ENCODE results near the gene RNF123. TPM values are rescaled to one million over a fixed set of nuclear protein-coding genes. Genes with fewer than 3 reads are reported as not detected.
A peak's percentile ranks its signal among the peaks of the same experiment; 100 is the strongest.

The RNF123 gene
- 43.0 and 45.1 TPM in 2 replicates for total RNA-seq

DNA sequence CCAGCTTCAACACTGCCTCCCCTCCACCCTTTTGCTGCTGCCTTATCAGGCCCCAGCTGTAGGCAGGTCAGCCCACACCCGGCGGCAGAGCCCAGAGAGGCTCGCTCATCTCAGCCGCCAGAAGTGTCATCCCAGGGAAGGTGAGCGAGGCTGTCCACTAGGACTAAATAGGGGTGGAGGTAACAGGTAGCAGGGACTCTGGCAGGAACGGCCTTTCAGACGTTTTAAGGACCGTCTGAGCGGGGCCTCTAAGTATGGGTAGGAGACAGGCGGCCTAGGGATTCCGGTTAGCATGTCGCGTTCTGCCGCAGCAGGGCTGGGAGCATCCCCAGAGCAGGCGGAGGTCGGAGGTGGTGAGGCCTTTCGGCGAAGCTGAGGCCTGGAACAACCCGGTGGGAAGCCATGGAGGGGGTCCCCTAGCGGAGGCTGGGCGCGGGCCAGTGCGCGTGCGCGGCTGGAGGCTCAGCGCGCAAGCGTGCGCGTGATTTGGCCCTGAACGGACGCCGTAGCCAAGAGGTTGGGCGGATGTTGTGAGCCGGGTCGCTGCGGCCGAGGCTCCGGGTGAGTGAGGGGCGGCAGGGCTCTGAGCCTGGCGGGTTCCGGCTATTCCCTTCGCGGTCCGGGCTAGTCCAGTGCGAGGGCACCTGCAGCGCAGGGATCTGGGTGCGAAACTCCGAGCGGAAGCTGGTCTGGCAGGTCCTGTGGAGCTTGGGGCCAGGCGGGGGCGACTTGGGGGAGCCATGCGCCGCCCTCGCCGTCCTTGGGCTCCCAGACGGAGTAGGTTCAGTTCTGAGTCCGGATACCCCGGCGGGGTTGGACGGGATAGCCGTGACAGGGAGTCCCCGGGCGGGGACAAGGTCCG is at the start of gene RNF123, which contains the start of gene MST1:
Gene RNF123 (plus strand): TSS at position 512 of the 862 bp plus-strand sequence. CDS start 1,609 bp downstream, outside the sequence.
Gene MST1 (minus strand): TSS at position 429 of the 862 bp plus-strand sequence. CDS start 783 bp downstream, outside the sequence.
- Mint-ChIP-seq H3K4me1 (ENCODE audit: low read depth) (peaks cover 18% of the 10 kb centered on the region), H3K4me3 (ENCODE audit: low read depth) (peak within 1 kb of the TSS; percentile 96), H3K27ac (peak within 1 kb of the TSS; percentile 94), H3K9me3 (no peaks in the 10 kb centered on the region), H3K27me3 (ENCODE audit: low read depth) (no peaks in the 10 kb centered on the region), H3K36me3 (ENCODE audit: low read depth) (peaks cover 7% of the 10 kb centered on the region)
- intact Hi-C loops (cut with micrococcal nuclease) = loop anchor here (1.0 kb wide), 1 partner anchor 15 kb away; the partner anchor contains the start of gene APEH
- DNase-seq (ENCODE audit: low spot score) = peak; percentile 90

DNA sequence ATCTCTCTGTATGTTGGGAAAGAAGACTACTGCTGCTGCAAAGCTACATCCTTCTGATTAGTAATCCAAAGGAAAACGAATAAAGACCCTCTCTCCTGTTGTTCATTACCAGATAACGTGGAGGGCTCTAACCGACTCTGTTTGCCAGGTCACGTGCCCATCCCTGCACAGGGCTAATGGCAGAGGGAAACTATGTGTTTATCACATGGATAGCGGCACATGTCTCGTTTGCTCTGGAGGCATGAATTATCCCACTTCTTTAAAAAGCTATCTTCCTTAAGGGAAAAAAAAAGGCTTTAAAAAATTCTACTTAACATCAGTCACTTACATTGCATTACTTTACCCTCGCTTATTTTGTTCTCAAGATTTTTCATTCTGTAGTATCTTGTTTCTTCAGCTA is 48.1 kb upstream of the RNF123 start:
- H3K9me3 Mint-ChIP-seq = no peaks in the 10 kb centered on the region
- no peak overlapping the region for H3K27ac Mint-ChIP-seq
- H3K4me3 Mint-ChIP-seq (ENCODE audit: low read depth) = no peak overlapping the region
- intact Hi-C loops (cut with micrococcal nuclease) = no loop called here
- DNase-seq (ENCODE audit: low spot score) = no peak
- H3K27me3 Mint-ChIP-seq (ENCODE audit: low read depth) = no peaks in the 10 kb centered on the region
- H3K36me3 Mint-ChIP-seq (ENCODE audit: low read depth) = no peaks in the 10 kb centered on the region
- no peaks in the 10 kb centered on the region for H3K4me1 Mint-ChIP-seq (ENCODE audit: low read depth)

DNA sequence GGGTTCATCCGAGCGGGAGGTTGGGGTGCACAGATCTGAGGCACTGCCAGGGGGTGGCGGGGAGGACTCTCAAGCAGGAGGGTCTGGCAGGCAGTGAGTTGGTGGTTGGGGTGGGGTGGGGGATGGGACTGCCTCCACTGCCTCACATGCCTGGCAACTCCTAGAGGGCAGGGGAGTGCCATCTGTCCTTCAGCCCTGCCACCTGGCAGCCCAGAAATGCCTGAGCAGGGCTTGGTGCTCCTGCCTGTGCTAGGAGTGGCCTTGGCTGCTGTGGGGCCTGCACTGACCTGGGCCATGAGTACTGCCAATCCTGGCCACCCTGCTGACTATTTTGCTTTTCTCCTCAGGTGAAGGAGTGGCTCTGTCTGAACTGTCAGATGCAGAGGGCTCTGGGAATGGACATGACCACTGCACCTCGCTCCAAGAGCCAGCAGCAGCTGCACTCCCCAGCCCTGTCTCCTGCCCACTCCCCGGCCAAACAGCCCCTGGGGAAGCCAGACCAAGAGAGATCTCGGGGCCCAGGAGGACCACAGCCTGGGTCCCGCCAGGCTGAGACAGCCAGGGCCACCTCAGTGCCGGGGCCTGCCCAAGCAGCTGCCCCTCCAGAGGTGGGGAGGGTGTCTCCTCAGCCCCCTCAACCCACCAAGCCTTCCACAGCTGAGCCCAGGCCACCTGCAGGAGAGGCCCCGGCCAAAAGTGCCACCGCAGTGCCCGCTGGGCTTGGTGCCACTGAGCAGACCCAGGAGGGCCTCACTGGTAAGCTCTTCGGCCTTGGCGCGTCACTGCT is 47.2 kb upstream of the RNF123 start:
- Mint-ChIP-seq H3K9me3 (no peaks in the 10 kb centered on the region), H3K4me3 (ENCODE audit: low read depth) (no peak overlapping the region), H3K27me3 (ENCODE audit: low read depth) (no peaks in the 10 kb centered on the region), H3K4me1 (ENCODE audit: low read depth) (no peaks in the 10 kb centered on the region), H3K36me3 (ENCODE audit: low read depth) (no peaks in the 10 kb centered on the region), H3K27ac (no peak overlapping the region)
- intact Hi-C loops (cut with micrococcal nuclease) = no loop called here
- no peak for DNase-seq (ENCODE audit: low spot score)

DNA sequence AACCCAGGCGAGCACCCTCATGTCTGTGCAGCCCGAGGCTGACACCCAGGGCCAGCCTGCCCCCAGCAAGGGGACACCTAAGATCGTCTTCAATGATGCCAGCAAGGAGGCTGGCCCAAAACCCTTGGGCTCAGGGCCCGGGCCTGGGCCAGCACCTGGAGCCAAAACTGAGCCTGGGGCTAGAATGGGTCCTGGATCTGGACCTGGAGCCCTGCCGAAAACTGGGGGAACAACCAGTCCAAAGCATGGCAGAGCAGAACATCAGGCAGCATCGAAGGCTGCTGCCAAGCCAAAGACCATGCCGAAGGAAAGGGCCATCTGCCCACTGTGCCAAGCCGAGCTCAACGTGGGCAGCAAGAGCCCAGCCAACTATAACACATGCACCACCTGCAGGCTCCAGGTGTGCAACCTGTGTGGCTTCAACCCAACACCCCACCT is 46.6 kb upstream of the RNF123 start:
- Mint-ChIP-seq H3K4me1 (ENCODE audit: low read depth) (no peaks in the 10 kb centered on the region), H3K36me3 (ENCODE audit: low read depth) (no peaks in the 10 kb centered on the region), H3K9me3 (no peaks in the 10 kb centered on the region), H3K27ac (no peak overlapping the region), H3K4me3 (ENCODE audit: low read depth) (no peak overlapping the region), H3K27me3 (ENCODE audit: low read depth) (no peaks in the 10 kb centered on the region)
- intact Hi-C loops (cut with micrococcal nuclease) = no loop called here
- no peak for DNase-seq (ENCODE audit: low spot score)

DNA sequence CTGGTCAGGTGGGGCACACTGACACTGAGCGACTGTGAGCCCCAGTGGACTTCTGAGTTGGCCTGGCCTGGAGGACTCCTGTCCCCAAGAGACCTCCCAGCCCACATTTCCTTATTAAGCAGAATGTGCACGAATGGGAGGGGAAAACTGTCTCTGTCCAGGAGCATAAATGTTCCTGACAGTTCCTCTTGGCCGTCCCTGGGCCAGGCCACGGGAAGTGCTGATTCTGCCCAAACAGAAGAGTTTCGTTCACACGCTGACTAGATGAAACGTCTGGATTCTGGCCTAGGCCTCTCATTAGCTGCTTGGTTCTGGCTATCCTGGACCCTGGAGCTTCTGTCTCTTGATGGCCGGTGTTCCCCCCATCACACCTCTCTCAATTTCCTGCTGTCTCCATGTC is 44.7 kb upstream of the RNF123 start:
- H3K36me3 Mint-ChIP-seq (ENCODE audit: low read depth) = no peaks in the 10 kb centered on the region
- H3K4me3 Mint-ChIP-seq (ENCODE audit: low read depth) = no peak overlapping the region
- no peak overlapping the region for H3K27ac Mint-ChIP-seq
- H3K4me1 Mint-ChIP-seq (ENCODE audit: low read depth) = no peaks in the 10 kb centered on the region
- no peaks in the 10 kb centered on the region for H3K9me3 Mint-ChIP-seq
- H3K27me3 Mint-ChIP-seq (ENCODE audit: low read depth) = no peaks in the 10 kb centered on the region
- no peak for DNase-seq (ENCODE audit: low spot score)
- intact Hi-C loops (cut with micrococcal nuclease) = no loop called here

DNA sequence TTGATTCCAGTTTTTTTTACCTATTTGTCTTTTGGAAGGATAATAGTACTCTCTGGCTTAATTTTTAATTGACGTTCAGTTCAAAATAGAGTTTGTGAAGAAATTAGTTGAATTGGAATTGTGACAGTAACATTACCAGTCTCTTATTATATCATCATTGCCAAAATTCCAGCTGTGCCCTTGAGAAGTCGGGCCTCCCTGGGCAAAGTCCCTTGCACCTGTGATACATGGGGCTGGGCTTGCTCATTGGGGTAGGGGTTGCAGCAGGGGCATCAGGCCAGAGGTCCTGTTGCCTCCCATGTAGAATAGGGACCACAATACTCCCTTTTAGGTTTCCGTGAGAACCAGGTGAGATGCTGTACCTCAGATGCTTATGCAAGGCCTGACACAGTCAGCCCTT is 43.1 kb upstream of the RNF123 start:
- H3K4me1 Mint-ChIP-seq (ENCODE audit: low read depth) = no peaks in the 10 kb centered on the region
- no peaks in the 10 kb centered on the region for H3K36me3 Mint-ChIP-seq (ENCODE audit: low read depth)
- no peak overlapping the region for H3K4me3 Mint-ChIP-seq (ENCODE audit: low read depth)

DNA sequence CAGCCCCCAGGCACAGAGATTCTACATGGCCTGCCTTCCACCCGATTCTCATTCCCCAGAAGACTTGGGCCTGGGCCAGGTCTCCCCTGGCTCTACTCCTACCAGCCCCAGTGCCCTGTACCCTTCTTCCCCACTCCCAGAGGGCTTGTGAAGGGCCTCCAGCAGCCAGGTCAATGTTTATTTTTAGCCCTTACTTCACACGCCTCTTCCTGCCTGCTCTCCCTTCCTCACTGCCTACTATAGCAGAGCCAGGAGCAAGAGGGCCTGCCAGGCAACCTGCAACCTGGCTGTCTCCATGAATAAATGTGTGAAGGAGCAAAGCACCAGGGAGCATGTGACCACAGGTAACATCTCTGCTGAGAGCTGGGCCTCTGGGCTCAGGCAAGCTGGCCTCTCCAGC is 41.6 kb upstream of the RNF123 start:
- intact Hi-C loops (cut with micrococcal nuclease) = no loop called here
- H3K4me3 Mint-ChIP-seq (ENCODE audit: low read depth) = no peak overlapping the region
- no peaks in the 10 kb centered on the region for H3K4me1 Mint-ChIP-seq (ENCODE audit: low read depth)
- no peak for DNase-seq (ENCODE audit: low spot score)
- no peaks in the 10 kb centered on the region for H3K27me3 Mint-ChIP-seq (ENCODE audit: low read depth)
- H3K27ac Mint-ChIP-seq = no peak overlapping the region
- H3K9me3 Mint-ChIP-seq = no peaks in the 10 kb centered on the region
- no peaks in the 10 kb centered on the region for H3K36me3 Mint-ChIP-seq (ENCODE audit: low read depth)

More for the DNA sequence above, 43.1 kb upstream of the RNF123 start:
- intact Hi-C loops (cut with micrococcal nuclease) = no loop called here
- DNase-seq (ENCODE audit: low spot score) = no peak
- no peaks in the 10 kb centered on the region for H3K9me3 Mint-ChIP-seq
- no peaks in the 10 kb centered on the region for H3K27me3 Mint-ChIP-seq (ENCODE audit: low read depth)
- no peak overlapping the region for H3K27ac Mint-ChIP-seq

DNA sequence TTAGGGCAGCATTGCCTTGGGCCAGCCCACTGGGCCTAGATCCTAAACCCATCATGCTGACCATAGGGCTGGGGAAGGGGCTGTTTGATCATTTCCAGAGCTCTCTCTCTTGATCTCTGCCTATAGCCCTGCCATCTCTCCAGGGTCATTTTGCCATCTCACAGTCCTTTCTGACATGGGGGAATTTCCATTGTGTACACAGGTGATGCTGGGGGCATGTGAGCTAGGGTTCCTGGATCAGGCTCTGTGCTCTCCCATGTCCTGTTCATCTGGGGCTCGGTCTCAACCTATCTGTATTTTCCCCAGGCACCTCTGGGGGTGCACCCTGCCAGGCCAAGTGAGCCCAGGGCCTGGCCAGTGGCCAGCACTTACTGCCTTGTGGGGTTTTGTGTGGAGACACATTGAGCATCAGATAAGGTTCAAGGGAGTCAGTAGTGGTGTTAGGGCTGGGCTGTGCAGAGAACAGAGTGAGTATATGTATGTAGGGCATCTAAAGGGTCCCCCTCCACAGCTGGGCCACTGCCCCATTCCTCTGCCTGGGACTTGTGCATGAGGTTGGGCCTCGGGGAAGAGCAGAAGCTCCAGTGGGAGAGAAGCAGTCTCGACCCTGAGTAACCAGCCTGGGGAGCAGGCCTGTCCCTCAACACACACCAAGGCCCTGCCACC is 40.9 kb upstream of the RNF123 start:
- no peak for DNase-seq (ENCODE audit: low spot score)
- Mint-ChIP-seq H3K4me3 (ENCODE audit: low read depth) (no peak overlapping the region), H3K9me3 (no peaks in the 10 kb centered on the region), H3K27me3 (ENCODE audit: low read depth) (no peaks in the 10 kb centered on the region), H3K27ac (no peak overlapping the region), H3K4me1 (ENCODE audit: low read depth) (no peaks in the 10 kb centered on the region), H3K36me3 (ENCODE audit: low read depth) (no peaks in the 10 kb centered on the region)
- intact Hi-C loops (cut with micrococcal nuclease) = no loop called here

DNA sequence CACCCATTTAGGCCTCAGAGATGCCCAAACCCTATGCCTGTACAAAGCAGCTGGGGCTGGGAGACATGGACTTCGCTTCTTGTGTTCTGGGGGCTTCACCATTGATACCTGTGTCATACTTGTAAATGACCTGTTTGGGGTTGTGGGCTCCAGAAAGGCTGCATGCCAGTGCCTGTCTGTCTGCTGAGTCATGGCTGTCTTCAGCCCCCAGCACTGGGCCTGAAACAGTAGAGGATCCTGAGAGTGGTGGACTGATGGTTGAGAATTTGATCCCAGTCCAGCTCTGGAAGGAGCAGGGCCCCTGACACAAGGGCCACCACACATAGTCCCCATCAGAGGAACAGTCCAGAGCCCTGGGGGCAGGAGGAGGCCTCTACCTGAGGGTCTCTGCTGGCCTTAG is 39.8 kb upstream of the RNF123 start:
- intact Hi-C loops (cut with micrococcal nuclease) = no loop called here
- Mint-ChIP-seq H3K36me3 (ENCODE audit: low read depth) (no peaks in the 10 kb centered on the region), H3K4me1 (ENCODE audit: low read depth) (no peaks in the 10 kb centered on the region), H3K4me3 (ENCODE audit: low read depth) (no peak overlapping the region), H3K27ac (no peak overlapping the region), H3K9me3 (no peaks in the 10 kb centered on the region), H3K27me3 (ENCODE audit: low read depth) (no peaks in the 10 kb centered on the region)
- no peak for DNase-seq (ENCODE audit: low spot score)

DNA sequence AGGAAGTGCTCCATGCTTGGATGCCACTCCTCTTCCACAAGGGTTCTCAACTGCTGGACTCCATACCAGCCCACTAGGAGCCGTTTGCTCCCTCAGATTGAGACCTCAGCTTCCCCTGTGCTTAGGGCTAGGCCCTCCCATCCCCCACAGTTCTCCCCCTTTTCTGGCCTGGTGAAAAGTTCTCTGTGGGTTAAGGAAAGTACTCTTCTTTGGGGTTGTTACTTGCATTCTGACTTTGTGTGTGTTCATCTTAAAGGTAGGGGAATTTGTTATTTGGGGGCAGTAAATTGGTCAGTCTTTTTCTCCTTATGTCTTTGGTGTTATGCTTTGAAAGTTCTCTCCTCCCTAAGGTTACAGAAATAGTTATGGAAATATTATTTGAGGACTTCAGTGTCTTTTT is 39.2 kb upstream of the RNF123 start:
- Mint-ChIP-seq H3K4me1 (ENCODE audit: low read depth) (no peaks in the 10 kb centered on the region), H3K9me3 (no peaks in the 10 kb centered on the region), H3K27ac (no peak overlapping the region), H3K4me3 (ENCODE audit: low read depth) (no peak overlapping the region), H3K27me3 (ENCODE audit: low read depth) (no peaks in the 10 kb centered on the region), H3K36me3 (ENCODE audit: low read depth) (no peaks in the 10 kb centered on the region)
- no peak for DNase-seq (ENCODE audit: low spot score)
- intact Hi-C loops (cut with micrococcal nuclease) = no loop called here

DNA sequence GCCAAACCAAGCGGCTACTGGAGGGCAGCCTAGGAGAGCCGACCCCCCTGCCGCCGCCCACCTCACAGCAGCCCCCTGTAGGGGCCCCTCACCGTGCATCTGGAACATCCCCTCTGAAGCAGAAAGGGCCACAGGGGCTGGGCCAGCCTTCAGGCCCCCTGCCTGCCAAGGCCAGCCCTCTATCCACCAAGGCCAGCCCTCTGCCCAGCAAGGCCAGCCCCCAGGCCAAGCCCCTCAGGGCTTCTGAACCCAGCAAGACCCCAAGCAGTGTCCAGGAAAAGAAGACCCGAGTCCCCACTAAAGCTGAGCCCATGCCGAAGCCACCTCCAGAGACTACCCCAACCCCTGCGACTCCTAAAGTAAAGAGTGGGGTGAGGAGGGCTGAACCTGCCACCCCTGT is 38.7 kb upstream of the RNF123 start:
- H3K27me3 Mint-ChIP-seq (ENCODE audit: low read depth) = no peaks in the 10 kb centered on the region
- no peaks in the 10 kb centered on the region for H3K9me3 Mint-ChIP-seq
- H3K27ac Mint-ChIP-seq = no peak overlapping the region
- intact Hi-C loops (cut with micrococcal nuclease) = no loop called here
- H3K4me1 Mint-ChIP-seq (ENCODE audit: low read depth) = no peaks in the 10 kb centered on the region
- DNase-seq (ENCODE audit: low spot score) = no peak
- H3K36me3 Mint-ChIP-seq (ENCODE audit: low read depth) = no peaks in the 10 kb centered on the region
- H3K4me3 Mint-ChIP-seq (ENCODE audit: low read depth) = no peak overlapping the region

DNA sequence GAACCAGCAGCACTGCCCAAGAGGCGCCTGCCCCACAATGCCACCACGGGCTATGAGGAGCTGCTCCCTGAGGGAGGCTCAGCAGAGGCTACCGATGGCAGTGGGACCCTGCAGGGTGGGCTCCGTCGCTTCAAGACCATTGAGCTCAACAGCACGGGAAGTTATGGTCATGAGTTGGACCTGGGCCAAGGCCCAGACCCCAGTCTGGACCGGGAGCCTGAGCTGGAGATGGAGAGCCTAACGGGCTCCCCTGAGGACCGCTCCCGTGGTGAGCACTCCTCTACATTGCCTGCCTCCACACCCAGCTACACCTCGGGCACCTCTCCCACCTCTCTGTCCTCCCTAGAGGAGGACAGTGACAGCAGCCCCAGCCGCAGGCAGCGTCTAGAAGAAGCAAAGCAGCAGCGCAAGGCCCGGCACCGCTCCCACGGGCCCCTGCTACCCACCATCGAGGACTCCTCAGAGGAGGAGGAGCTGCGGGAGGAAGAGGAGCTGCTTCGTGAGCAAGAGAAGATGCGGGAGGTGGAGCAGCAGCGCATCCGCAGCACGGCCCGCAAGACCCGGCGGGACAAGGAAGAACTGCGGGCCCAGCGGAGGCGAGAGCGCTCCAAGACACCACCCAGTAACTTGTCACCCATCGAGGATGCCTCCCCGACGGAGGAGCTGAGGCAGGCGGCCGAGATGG is 37.0 kb upstream of the RNF123 start:
- H3K27me3 Mint-ChIP-seq (ENCODE audit: low read depth) = peaks cover 3% of the 10 kb centered on the region
- no peaks in the 10 kb centered on the region for H3K4me1 Mint-ChIP-seq (ENCODE audit: low read depth)
- H3K4me3 Mint-ChIP-seq (ENCODE audit: low read depth) = no peak overlapping the region
- H3K36me3 Mint-ChIP-seq (ENCODE audit: low read depth) = no peaks in the 10 kb centered on the region
- intact Hi-C loops (cut with micrococcal nuclease) = no loop called here
- no peak overlapping the region for H3K27ac Mint-ChIP-seq
- no peak for DNase-seq (ENCODE audit: low spot score)
- no peaks in the 10 kb centered on the region for H3K9me3 Mint-ChIP-seq
